Caco-2 (cell line): Measurements from ENCODE around the gene GPR21. TPM values are rescaled to one million over a fixed set of nuclear protein-coding genes. Genes with fewer than 3 reads are reported as not detected.

ENCODE experiments used
- BruUV-seq: library from RNA; stranded (reverse); fragments of 400-500 nt; replicated peaks from 2 replicates; lab custom pipeline; 2021; lab: Mats Ljungman, UMichigan
- CTCF ChIA-PET: fragments of 300-600 bp; sonication (Branson Sonifier 250); formaldehyde crosslinking; loops from one replicate; lab custom pipeline; 2022; ENCODE audit warnings: antibody characterized with exemption; lab: Charles Lee
- POLR2A ChIA-PET: fragments of 300-600 bp; sonication (Branson Sonifier 250); formaldehyde crosslinking; loops from one replicate; lab custom pipeline; 2022; ENCODE audit warnings: antibody characterized with exemption; lab: Charles Lee
- DNase-seq, 2 experiments: peaks; one replicate each; pipeline versions ENCODE4 v3.0.0 to v3.0.0-alpha.2; 2020 to 2022
- H3K27me3 ChIP-seq: replicated peaks from 2 replicates; pipeline ENCODE4 v1.6.0; 2011; ENCODE audit warnings: low read length; ENCODE audit not compliant: control insufficient read depth, insufficient read depth
- H3K36me3 ChIP-seq: 2 replicates; pipeline ENCODE4 v1.5.1; 2011; ENCODE audit warnings: low read length; ENCODE audit not compliant: control insufficient read depth, insufficient read depth
- H3K4me1 ChIP-seq: fragments of 250-450 bp; sonication (Bioruptor Pico); 2 replicates; pipeline ENCODE4 v1.5.1; 2020; ENCODE audit warnings: mild to moderate bottlenecking
- H3K4me3 ChIP-seq: 2 replicates; pipeline ENCODE4 v1.5.1; 2011; ENCODE audit warnings: low read depth, mild to moderate bottlenecking, control low read depth, low read length
- H3K9me3 ChIP-seq: fragments of 250-450 bp; sonication (Bioruptor Pico); 2 replicates; pipeline ENCODE4 v1.5.1; 2020; ENCODE audit warnings: mild to moderate bottlenecking, moderate library complexity
- H3K27ac Mint-ChIP-seq: one replicate; pipeline ENCODE4 v1.8.0; 2022; ENCODE audit warnings: mixed read lengths; ENCODE audit not compliant: unreplicated experiment
- H3K27me3 Mint-ChIP-seq: one replicate; pipeline ENCODE4 v1.8.0; 2022; ENCODE audit warnings: mixed read lengths; ENCODE audit not compliant: insufficient read depth, unreplicated experiment
- H3K36me3 Mint-ChIP-seq: one replicate; pipeline ENCODE4 v1.8.0; 2022; ENCODE audit warnings: mild to moderate bottlenecking, mixed read lengths; ENCODE audit not compliant: insufficient read depth, unreplicated experiment
- H3K4me1 Mint-ChIP-seq: one replicate; pipeline ENCODE4 v1.8.0; 2022; ENCODE audit warnings: low read depth, mixed read lengths; ENCODE audit not compliant: unreplicated experiment
- H3K4me3 Mint-ChIP-seq: one replicate; pipeline ENCODE4 v1.8.0; 2022; ENCODE audit warnings: mild to moderate bottlenecking, moderate library complexity, mixed read lengths; ENCODE audit not compliant: unreplicated experiment
- H3K9me3 Mint-ChIP-seq: one replicate; pipeline ENCODE4 v1.8.0; 2022; ENCODE audit warnings: mixed read lengths; ENCODE audit not compliant: unreplicated experiment
- CTCF ChIP-seq, 2 experiments: fragments of 200-600 bp in 1 of 2; IDR thresholded peaks; 1 replicate in 1 of 2; 2 replicates in 1 of 2; pipeline versions ENCODE4 v1.5.1 to v1.8.0; 2011 to 2022; ENCODE audit warnings: antibody characterized with exemption in 1 of 2, control low read depth in 1 of 2, inconsistent platforms in 1 of 2, low read depth in 1 of 2, low read length in 1 of 2, mild to moderate bottlenecking in 1 of 2, moderate library complexity in 1 of 2; ENCODE audit not compliant: insufficient read depth in 1 of 2, severe bottlenecking in 1 of 2, unreplicated experiment in 1 of 2
- intact Hi-C: fragments of 100-400 bp; cut with micrococcal nuclease; formaldehyde crosslinking; loops from one replicate; pipeline ENCODE4 v1.10.0; 2022; ENCODE audit not compliant: unreplicated experiment
- total RNA-seq: library from RNA; stranded (reverse); gene quantifications from 2 replicates; pipeline ENCODE4 v1.2.3, GENCODE V29; 2022

The GPR21 gene
- total RNA-seq, 1 experiment from 2014 or later: 2.0 TPM

GRCh38 chr9:123062351-123063176 is 29.1 kb downstream of the GPR21 start:
- Mint-ChIP-seq H3K4me1 (no peaks in the 10 kb centered on the region), H3K4me3 (no peak overlapping the region), H3K36me3 (peaks cover 36% of the 10 kb centered on the region), H3K27me3 (no peaks in the 10 kb centered on the region), H3K27ac (no peak overlapping the region), H3K9me3 (no peaks in the 10 kb centered on the region)
- no peak overlapping the region for H3K4me3 ChIP-seq
- no peak for TF ChIP-seq CTCF (IDR thresholded peaks at IDR 0.05; ENCODE audit: insufficient read depth in 1 of 2, low read depth in 1 of 2, low read length in 1 of 2, severe bottlenecking in 1 of 2, unreplicated experiment in 1 of 2)
- no peaks in the 10 kb centered on the region for H3K9me3 ChIP-seq
- CTCF ChIA-PET: no interaction called here
- POLR2A ChIA-PET: no interaction called here
- H3K4me1 ChIP-seq: peaks cover 5% of the 10 kb centered on the region; the same call in 1 of the 2 replicates
- DNase-seq: no peak
- no TSS peak for BruUV-seq
- H3K36me3 ChIP-seq: no peaks in the 10 kb centered on the region
- H3K27me3 ChIP-seq: no peaks in the 10 kb centered on the region
- intact Hi-C loops: no loop called here

DNA sequence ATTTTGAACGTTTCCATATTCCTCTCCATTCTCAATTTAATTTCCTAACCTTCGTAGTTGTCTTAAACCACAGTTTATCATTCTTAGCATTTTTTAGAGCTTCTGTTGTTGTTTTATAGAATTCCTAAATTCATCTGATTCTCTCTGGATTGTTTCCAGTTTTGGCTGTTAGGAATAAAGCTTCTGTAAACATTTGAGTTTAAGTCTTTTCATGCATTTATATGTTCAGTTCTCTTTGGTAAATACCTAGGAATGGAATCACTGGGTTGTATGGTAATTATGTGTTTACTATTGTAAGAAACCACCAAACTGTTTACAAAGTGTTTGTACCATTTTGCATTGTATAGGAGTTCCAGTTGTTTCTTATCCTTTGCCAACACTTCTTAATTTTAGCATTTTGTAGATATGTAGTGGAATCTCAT is 29.7 kb downstream of the GPR21 start:
- H3K4me3 ChIP-seq: no peak overlapping the region
- intact Hi-C loops: no loop called here
- BruUV-seq: no TSS peak
- Mint-ChIP-seq H3K27ac (no peak overlapping the region), H3K36me3 (peaks cover 35% of the 10 kb centered on the region), H3K4me1 (no peaks in the 10 kb centered on the region), H3K9me3 (no peaks in the 10 kb centered on the region), H3K27me3 (no peaks in the 10 kb centered on the region), H3K4me3 (no peak overlapping the region)
- H3K4me1 ChIP-seq: peaks cover 5% of the 10 kb centered on the region; the same call in 1 of the 2 replicates
- no peaks in the 10 kb centered on the region for H3K9me3 ChIP-seq
- H3K27me3 ChIP-seq: no peaks in the 10 kb centered on the region
- DNase-seq: no peak
- H3K36me3 ChIP-seq: no peaks in the 10 kb centered on the region
- POLR2A ChIA-PET: no interaction called here
- TF ChIP-seq CTCF (IDR thresholded peaks at IDR 0.05; ENCODE audit: insufficient read depth in 1 of 2, low read depth in 1 of 2, low read length in 1 of 2, severe bottlenecking in 1 of 2, unreplicated experiment in 1 of 2): no peak
- CTCF ChIA-PET: no interaction called here

DNA sequence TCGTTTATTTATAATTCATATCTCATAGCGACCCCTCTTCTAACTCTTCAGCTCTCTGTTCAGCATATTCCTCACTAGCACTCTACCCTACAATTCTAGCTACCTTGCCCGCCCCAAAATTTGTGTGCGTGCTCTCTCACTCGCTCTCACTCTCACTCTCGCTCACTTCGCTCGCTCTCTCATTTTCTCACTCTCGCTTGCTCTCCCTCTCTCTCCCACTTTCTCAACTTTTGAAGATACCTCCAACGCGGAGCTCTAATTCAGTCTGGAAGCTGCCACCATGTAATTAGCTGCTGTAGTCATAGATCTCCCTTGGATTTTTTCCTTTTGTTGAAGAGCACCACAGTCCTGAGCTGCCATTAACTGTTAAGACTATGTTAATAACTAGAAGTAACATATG is 30.4 kb downstream of the GPR21 start:
- BruUV-seq: no TSS peak
- Histone ChIP-seq H3K27me3 (no peaks in the 10 kb centered on the region), H3K4me1 (peaks cover 5% of the 10 kb centered on the region; the same call in 1 of the 2 replicates), H3K36me3 (no peaks in the 10 kb centered on the region), H3K9me3 (no peaks in the 10 kb centered on the region), H3K4me3 (no peak overlapping the region)
- Mint-ChIP-seq H3K36me3 (peaks cover 36% of the 10 kb centered on the region), H3K9me3 (no peaks in the 10 kb centered on the region), H3K27ac (no peak overlapping the region), H3K27me3 (no peaks in the 10 kb centered on the region), H3K4me3 (no peak overlapping the region), H3K4me1 (no peaks in the 10 kb centered on the region)
- DNase-seq: no peak
- intact Hi-C loops: no loop called here
- POLR2A ChIA-PET: no interaction called here
- CTCF ChIA-PET: interaction anchor here (0.7 kb wide), 1 partner anchor 156 kb away, joined by 3 read pairs; no protein-coding TSS in a partner anchor
- no peak for TF ChIP-seq CTCF (IDR thresholded peaks at IDR 0.05; ENCODE audit: insufficient read depth in 1 of 2, low read depth in 1 of 2, low read length in 1 of 2, severe bottlenecking in 1 of 2, unreplicated experiment in 1 of 2)
